Measurements from ENCODE around the gene CSNK1E.
"Not testable (repeated sequence)": the region's sequence is repeated elsewhere in the genome, so short reads cannot be mapped to it uniquely, and the experiment has no call there.

CSNK1E gene

GRCh38 chr22:38317122-38317994 is at the start of gene CSNK1E:
Gene CSNK1E (minus strand): TSS chr22:38317433. CDS start chr22:38314157, 3,276 bp downstream.
- DNase-seq, result peak; percentile 47

GRCh38 chr22:38365829-38366228 is 48.6 kb upstream of the CSNK1E start:
- not testable (repeated sequence) for DNase-seq

GRCh38 chr22:38365174-38365573 is 47.9 kb upstream of the CSNK1E start:
- not testable (repeated sequence) for DNase-seq

GRCh38 chr22:38360560-38360959 is 43.3 kb upstream of the CSNK1E start:
- not testable (repeated sequence) for DNase-seq

- DNase-seq, result not testable (repeated sequence)
Observed at GRCh38 chr22:38359817-38360216, 42.6 kb upstream of the CSNK1E start.

- not testable (repeated sequence) for DNase-seq
Observed at GRCh38 chr22:38357971-38358370, 40.7 kb upstream of the CSNK1E start.

GRCh38 chr22:38355275-38355674 is 38.0 kb upstream of the CSNK1E start:
- DNase-seq, result no peak

- DNase-seq, result no peak
Observed at GRCh38 chr22:38353701-38354100, 36.5 kb upstream of the CSNK1E start.

GRCh38 chr22:38353142-38353629 is 36.0 kb upstream of the CSNK1E start:
- no peak for DNase-seq

- DNase-seq, result no peak
Observed at GRCh38 chr22:38352436-38352835, 35.2 kb upstream of the CSNK1E start.

GRCh38 chr22:38350444-38351359 is 33.5 kb upstream of the CSNK1E start:
- DNase-seq, result no peak

- no peak for DNase-seq
Observed at GRCh38 chr22:38348751-38349496, 31.7 kb upstream of the CSNK1E start.

GRCh38 chr22:38347944-38348750 is 30.9 kb upstream of the CSNK1E start:
- DNase-seq, result no peak

- no peak for DNase-seq
Observed at GRCh38 chr22:38347181-38347943, 30.1 kb upstream of the CSNK1E start.

GRCh38 chr22:38346506-38346905 is 29.3 kb upstream of the CSNK1E start:
- no peak for DNase-seq

GRCh38 chr22:38345782-38346181 is 28.5 kb upstream of the CSNK1E start:
- no peak for DNase-seq

- DNase-seq, result not testable (repeated sequence)
Observed at GRCh38 chr22:38339893-38340292, 22.7 kb upstream of the CSNK1E start.

- no peak for DNase-seq
Observed at GRCh38 chr22:38338772-38339379, 21.6 kb upstream of the CSNK1E start.

GRCh38 chr22:38336699-38337098 is 19.5 kb upstream of the CSNK1E start:
- DNase-seq, result no peak

- no peak for DNase-seq
Observed at GRCh38 chr22:38335077-38335476, 17.8 kb upstream of the CSNK1E start.

GRCh38 chr22:38327805-38328204 is 10.6 kb upstream of the CSNK1E start:
- no peak for DNase-seq

All from DMS79 treated with DMSO at 0.1 percent for 48 hours (cell line).